ENCODE measurements around the gene RPIA.

- TF ChIP-seq, protein P1, sequence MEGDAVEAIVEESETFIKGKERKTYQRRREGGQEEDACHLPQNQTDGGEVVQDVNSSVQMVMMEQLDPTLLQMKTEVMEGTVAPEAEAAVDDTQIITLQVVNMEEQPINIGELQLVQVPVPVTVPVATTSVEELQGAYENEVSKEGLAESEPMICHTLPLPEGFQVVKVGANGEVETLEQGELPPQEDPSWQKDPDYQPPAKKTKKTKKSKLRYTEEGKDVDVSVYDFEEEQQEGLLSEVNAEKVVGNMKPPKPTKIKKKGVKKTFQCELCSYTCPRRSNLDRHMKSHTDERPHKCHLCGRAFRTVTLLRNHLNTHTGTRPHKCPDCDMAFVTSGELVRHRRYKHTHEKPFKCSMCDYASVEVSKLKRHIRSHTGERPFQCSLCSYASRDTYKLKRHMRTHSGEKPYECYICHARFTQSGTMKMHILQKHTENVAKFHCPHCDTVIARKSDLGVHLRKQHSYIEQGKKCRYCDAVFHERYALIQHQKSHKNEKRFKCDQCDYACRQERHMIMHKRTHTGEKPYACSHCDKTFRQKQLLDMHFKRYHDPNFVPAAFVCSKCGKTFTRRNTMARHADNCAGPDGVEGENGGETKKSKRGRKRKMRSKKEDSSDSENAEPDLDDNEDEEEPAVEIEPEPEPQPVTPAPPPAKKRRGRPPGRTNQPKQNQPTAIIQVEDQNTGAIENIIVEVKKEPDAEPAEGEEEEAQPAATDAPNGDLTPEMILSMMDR (IDR thresholded peaks at IDR 0.05), result no peak
- no peak for TF ChIP-seq POLR2A (IDR thresholded peaks at IDR 0.05)
These were observed 10.6 kb upstream of the RPIA start for GRCh38 chr2:88680916-88681315.
